Measurements from ENCODE around the gene ALDH7A1.

The ALDH7A1 gene

DNA sequence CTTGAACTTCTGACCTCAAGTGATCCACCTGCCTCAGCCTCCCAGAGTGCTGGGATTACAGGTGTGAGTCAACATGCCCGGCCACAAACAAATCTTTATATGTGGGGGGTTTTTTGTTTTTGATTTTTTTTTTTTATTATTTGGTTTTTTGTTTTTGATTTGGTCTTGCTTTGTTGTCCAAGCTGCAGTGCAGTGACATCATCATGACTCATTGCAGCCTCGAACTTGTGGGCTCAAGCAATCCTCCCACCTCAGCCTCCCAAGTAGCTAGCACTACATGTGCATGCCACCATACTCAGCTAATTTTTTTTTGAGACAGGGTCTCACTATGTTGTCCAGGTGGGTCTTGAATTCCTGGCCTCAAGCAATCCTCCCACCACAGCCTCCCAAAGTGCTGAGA lies 42.4 kb downstream of the ALDH7A1 start:
- no peaks in the 10 kb centered on the region for H3F3A ChIP-seq (ENCODE audit: control insufficient read depth, insufficient read depth)
- H4K20me1 ChIP-seq (ENCODE audit: control insufficient read depth, insufficient read depth, low read depth, low read length) = no peaks in the 10 kb centered on the region
- H3K9me3 ChIP-seq (ENCODE audit: control insufficient read depth, insufficient read depth, low read length) = no peaks in the 10 kb centered on the region
- no peak overlapping the region for H3K27ac ChIP-seq (ENCODE audit: low read depth, low read length)
- no peaks in the 10 kb centered on the region for H3K4me1 ChIP-seq (ENCODE audit: control insufficient read depth, low read length)
- H3K79me2 ChIP-seq (ENCODE audit: control insufficient read depth, low read length) = no peaks in the 10 kb centered on the region
- H3K4me2 ChIP-seq (ENCODE audit: low read length) = no peak overlapping the region
- H3K36me3 ChIP-seq (ENCODE audit: control insufficient read depth, low read length) = no peaks in the 10 kb centered on the region
- TF ChIP-seq, protein P1, sequence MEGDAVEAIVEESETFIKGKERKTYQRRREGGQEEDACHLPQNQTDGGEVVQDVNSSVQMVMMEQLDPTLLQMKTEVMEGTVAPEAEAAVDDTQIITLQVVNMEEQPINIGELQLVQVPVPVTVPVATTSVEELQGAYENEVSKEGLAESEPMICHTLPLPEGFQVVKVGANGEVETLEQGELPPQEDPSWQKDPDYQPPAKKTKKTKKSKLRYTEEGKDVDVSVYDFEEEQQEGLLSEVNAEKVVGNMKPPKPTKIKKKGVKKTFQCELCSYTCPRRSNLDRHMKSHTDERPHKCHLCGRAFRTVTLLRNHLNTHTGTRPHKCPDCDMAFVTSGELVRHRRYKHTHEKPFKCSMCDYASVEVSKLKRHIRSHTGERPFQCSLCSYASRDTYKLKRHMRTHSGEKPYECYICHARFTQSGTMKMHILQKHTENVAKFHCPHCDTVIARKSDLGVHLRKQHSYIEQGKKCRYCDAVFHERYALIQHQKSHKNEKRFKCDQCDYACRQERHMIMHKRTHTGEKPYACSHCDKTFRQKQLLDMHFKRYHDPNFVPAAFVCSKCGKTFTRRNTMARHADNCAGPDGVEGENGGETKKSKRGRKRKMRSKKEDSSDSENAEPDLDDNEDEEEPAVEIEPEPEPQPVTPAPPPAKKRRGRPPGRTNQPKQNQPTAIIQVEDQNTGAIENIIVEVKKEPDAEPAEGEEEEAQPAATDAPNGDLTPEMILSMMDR (IDR thresholded peaks at IDR 0.05; ENCODE audit: low read depth, low read length, poor library complexity, severe bottlenecking) = no peak
- TF ChIP-seq EZH2phosphoT487 (IDR thresholded peaks at IDR 0.05; ENCODE audit: borderline replicate concordance, low read length) = no peak
- no peaks in the 10 kb centered on the region for H3K9me2 ChIP-seq (replicated peaks; ENCODE audit: control insufficient read depth, low read length)
- no peak overlapping the region for H3K4me3 ChIP-seq (ENCODE audit: low read length)
- H3K27me3 ChIP-seq (ENCODE audit: control insufficient read depth, low read length) = no peaks in the 10 kb centered on the region

DNA sequence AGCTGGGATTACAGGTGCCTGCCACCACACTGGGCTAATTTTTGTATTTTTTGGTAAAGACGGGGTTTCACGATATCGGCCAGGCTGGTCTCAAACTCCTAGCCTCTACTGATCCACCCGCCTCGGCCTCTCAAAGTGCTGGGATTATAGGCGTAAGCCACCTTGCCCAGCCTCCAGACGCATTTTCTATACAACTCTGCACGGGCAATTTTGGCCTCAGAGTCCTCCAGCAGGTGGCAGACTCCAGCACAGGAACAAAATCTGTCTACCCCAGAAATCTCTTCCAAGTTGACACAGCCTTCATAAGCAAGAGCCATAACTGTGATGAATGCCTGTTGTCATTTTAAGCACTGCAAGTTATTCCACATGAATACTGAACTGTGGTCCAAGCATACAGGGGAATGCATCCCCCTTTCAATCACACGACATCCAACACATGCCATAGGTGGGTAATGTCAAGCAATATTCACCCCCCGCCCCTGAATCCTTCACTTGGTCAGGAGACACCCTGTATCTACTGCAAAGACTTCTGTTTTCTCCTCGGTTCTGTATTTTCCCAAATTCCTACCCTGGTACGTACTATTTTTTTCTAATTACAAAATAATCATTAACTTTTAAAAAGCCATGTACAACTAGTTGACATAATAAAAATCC lies 50.8 kb downstream of the ALDH7A1 start:
- no peak overlapping the region for H3K4me2 ChIP-seq (ENCODE audit: low read length)
- no peak overlapping the region for H3K27ac ChIP-seq (ENCODE audit: low read depth, low read length)
- no peaks in the 10 kb centered on the region; the same call in 1 of the 2 replicates for H3K27me3 ChIP-seq (ENCODE audit: control insufficient read depth, low read length)
- H3K4me3 ChIP-seq (ENCODE audit: low read length) = no peak overlapping the region
- no peaks in the 10 kb centered on the region for H3F3A ChIP-seq (ENCODE audit: control insufficient read depth, insufficient read depth)
- TF ChIP-seq EZH2phosphoT487 (IDR thresholded peaks at IDR 0.05; ENCODE audit: borderline replicate concordance, low read length) = no peak
- TF ChIP-seq, protein P1 (IDR thresholded peaks at IDR 0.05; ENCODE audit: low read depth, low read length, poor library complexity, severe bottlenecking) = peak; percentile 76
- no peaks in the 10 kb centered on the region for H3K9me3 ChIP-seq (ENCODE audit: control insufficient read depth, insufficient read depth, low read length)
- no peaks in the 10 kb centered on the region for H3K4me1 ChIP-seq (ENCODE audit: control insufficient read depth, low read length)
- H3K79me2 ChIP-seq (ENCODE audit: control insufficient read depth, low read length) = no peaks in the 10 kb centered on the region
- no peaks in the 10 kb centered on the region for H4K20me1 ChIP-seq (ENCODE audit: control insufficient read depth, insufficient read depth, low read depth, low read length)
- H3K9me2 ChIP-seq (replicated peaks; ENCODE audit: control insufficient read depth, low read length) = no peaks in the 10 kb centered on the region
- no peaks in the 10 kb centered on the region for H3K36me3 ChIP-seq (ENCODE audit: control insufficient read depth, low read length)

DNA sequence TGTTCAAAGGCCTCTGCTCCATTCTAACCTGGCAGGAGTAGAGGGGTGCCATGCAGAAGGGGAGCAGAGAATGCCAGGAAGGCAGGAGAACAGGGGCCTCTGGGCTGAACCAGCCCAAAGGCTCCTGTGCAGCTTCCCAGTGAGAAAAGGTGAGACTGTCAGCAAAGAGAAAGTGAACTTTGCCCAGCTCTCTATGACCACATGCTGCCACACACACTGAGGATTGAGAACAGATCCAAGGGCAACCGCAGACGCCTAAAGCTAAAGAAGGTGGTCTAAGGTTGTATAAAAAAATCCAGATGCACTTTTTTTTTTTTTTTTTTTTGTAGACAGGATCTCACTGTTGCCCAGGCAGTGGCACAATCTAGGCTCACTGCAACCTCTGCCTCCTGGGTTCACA lies 51.4 kb downstream of the ALDH7A1 start:
- Histone ChIP-seq H3K27ac (ENCODE audit: low read depth, low read length) (no peak overlapping the region), H3K9me2 (replicated peaks; ENCODE audit: control insufficient read depth, low read length) (no peaks in the 10 kb centered on the region), H3K36me3 (ENCODE audit: control insufficient read depth, low read length) (no peaks in the 10 kb centered on the region), H3K9me3 (ENCODE audit: control insufficient read depth, insufficient read depth, low read length) (no peaks in the 10 kb centered on the region), H3K4me3 (ENCODE audit: low read length) (no peak overlapping the region), H3F3A (ENCODE audit: control insufficient read depth, insufficient read depth) (no peaks in the 10 kb centered on the region), H3K4me2 (ENCODE audit: low read length) (no peak overlapping the region), H3K79me2 (ENCODE audit: control insufficient read depth, low read length) (no peaks in the 10 kb centered on the region), H3K27me3 (ENCODE audit: control insufficient read depth, low read length) (no peaks in the 10 kb centered on the region; the same call in 1 of the 2 replicates), H3K4me1 (ENCODE audit: control insufficient read depth, low read length) (no peaks in the 10 kb centered on the region), H4K20me1 (ENCODE audit: control insufficient read depth, insufficient read depth, low read depth, low read length) (no peaks in the 10 kb centered on the region)
- TF ChIP-seq EZH2phosphoT487 (IDR thresholded peaks at IDR 0.05; ENCODE audit: borderline replicate concordance, low read length) = no peak

DNA sequence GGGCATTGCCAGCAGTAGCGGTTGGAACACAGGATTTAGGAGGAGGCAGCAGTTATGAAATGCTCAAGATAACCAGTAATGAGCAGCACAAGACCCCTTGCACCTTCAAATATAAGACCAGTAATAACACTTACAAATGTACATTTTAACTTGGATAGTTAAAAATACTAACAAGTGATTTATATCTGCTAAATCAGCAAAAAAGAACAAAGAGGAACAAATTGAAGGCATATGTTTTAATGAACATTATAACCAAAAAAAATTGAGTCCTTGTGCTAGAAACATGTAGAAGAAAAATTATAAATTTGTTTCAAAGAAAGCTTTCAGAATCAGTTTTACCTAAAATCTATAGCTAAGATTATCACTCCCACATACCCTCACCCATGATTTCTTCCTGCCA lies 52.0 kb downstream of the ALDH7A1 start:
- H3K27ac ChIP-seq (ENCODE audit: low read depth, low read length) = no peak overlapping the region
- H3K9me2 ChIP-seq (replicated peaks; ENCODE audit: control insufficient read depth, low read length) = no peaks in the 10 kb centered on the region
- TF ChIP-seq, protein P1 (IDR thresholded peaks at IDR 0.05; ENCODE audit: low read depth, low read length, poor library complexity, severe bottlenecking) = no peak
- H3K36me3 ChIP-seq (ENCODE audit: control insufficient read depth, low read length) = no peaks in the 10 kb centered on the region
- H3K4me3 ChIP-seq (ENCODE audit: low read length) = no peak overlapping the region
- H4K20me1 ChIP-seq (ENCODE audit: control insufficient read depth, insufficient read depth, low read depth, low read length) = no peaks in the 10 kb centered on the region
- no peaks in the 10 kb centered on the region; the same call in 1 of the 2 replicates for H3K27me3 ChIP-seq (ENCODE audit: control insufficient read depth, low read length)
- H3K4me1 ChIP-seq (ENCODE audit: control insufficient read depth, low read length) = no peaks in the 10 kb centered on the region
- H3K4me2 ChIP-seq (ENCODE audit: low read length) = no peak overlapping the region
- no peaks in the 10 kb centered on the region for H3K79me2 ChIP-seq (ENCODE audit: control insufficient read depth, low read length)
- no peaks in the 10 kb centered on the region for H3K9me3 ChIP-seq (ENCODE audit: control insufficient read depth, insufficient read depth, low read length)
- H3F3A ChIP-seq (ENCODE audit: control insufficient read depth, insufficient read depth) = no peaks in the 10 kb centered on the region
